HFF-Myc (cell line): ENCODE data around the gene MAMLD1.

ENCODE experiments used
- DNase-seq: peaks from one replicate; pipeline ENCODE4 v3.0.0-alpha.2; 2011; ENCODE audit warnings: low read depth; ENCODE audit errors: extremely low read depth
- H3K4me3 ChIP-seq: replicated peaks from 2 replicates; pipeline ENCODE4 v1.5.1; 2011; ENCODE audit warnings: low read depth, mild to moderate bottlenecking, control low read depth, low read length
- CTCF ChIP-seq: IDR thresholded peaks from 2 replicates; pipeline ENCODE4 v1.5.1; 2012; ENCODE audit warnings: mild to moderate bottlenecking, low read depth, low read length, control low read depth; ENCODE audit errors: missing control alignments

The MAMLD1 gene

GRCh38 chrX:150377005-150377404 is 13.9 kb downstream of the MAMLD1 start:
- H3K4me3 ChIP-seq = no peak overlapping the region
- DNase-seq = no peak
- no peak for TF ChIP-seq CTCF

GRCh38 chrX:150405006-150405405 is 41.9 kb downstream of the MAMLD1 start:
- TF ChIP-seq CTCF = no peak
- no peak for DNase-seq
- no peak overlapping the region for H3K4me3 ChIP-seq

GRCh38 chrX:150405576-150405975 is 42.5 kb downstream of the MAMLD1 start:
- TF ChIP-seq CTCF = no peak
- no peak for DNase-seq
- H3K4me3 ChIP-seq = no peak overlapping the region

GRCh38 chrX:150406596-150406995 is 43.5 kb downstream of the MAMLD1 start:
- DNase-seq = no peak
- no peak overlapping the region for H3K4me3 ChIP-seq
- TF ChIP-seq CTCF = no peak

GRCh38 chrX:150408007-150408406 is 44.9 kb downstream of the MAMLD1 start:
- no peak for TF ChIP-seq CTCF
- no peak for DNase-seq
- no peak overlapping the region for H3K4me3 ChIP-seq

GRCh38 chrX:150408561-150408960 is 45.4 kb downstream of the MAMLD1 start:
- no peak overlapping the region for H3K4me3 ChIP-seq
- no peak for DNase-seq
- TF ChIP-seq CTCF = no peak

- no peak overlapping the region for H3K4me3 ChIP-seq
- no peak for TF ChIP-seq CTCF
- DNase-seq = no peak
Observed at GRCh38 chrX:150409486-150409885, 46.4 kb downstream of the MAMLD1 start.
